GM12878 (cell line): Measurements from ENCODE around the gene EYA2. TPM values are rescaled to one million over a fixed set of nuclear protein-coding genes. Genes with fewer than 3 reads are reported as not detected.
A peak's percentile ranks its signal among the peaks of the same experiment; 100 is the strongest.

Experiments used
- ATAC-seq: fragments of 200-7000 bp; cut with Tn5 transposase; 3 replicates; pipeline ENCODE4 v1.9.1; 2020; ENCODE audit warnings: mild to moderate bottlenecking, moderate library complexity
- BruUV-seq: library from RNA; stranded (reverse); fragments of 400-500 nt; replicated peaks from 2 replicates; lab custom pipeline; 2021; lab: Mats Ljungman, UMichigan
- CTCF ChIA-PET: fragments of 300-600 bp; sonication (Branson Sonifier 250); formaldehyde crosslinking; extraction: SDS; loops from one replicate; lab custom pipeline; 2021; ENCODE audit warnings: inconsistent platforms; lab: Yijun Ruan, JAX
- POLR2A ChIA-PET: fragments of 350-600 bp; formaldehyde crosslinking; extraction: SDS; loops from one replicate; lab custom pipeline; 2021; ENCODE audit warnings: inconsistent platforms; lab: Charles Lee
- RAD21 ChIA-PET: fragments of 300-600 bp; sonication (Branson Sonifier 250); formaldehyde crosslinking; loops from one replicate; lab custom pipeline; 2023; ENCODE audit warnings: antibody characterized with exemption; ENCODE audit not compliant: unreplicated experiment; lab: Charles Lee
- SMC1A ChIA-PET: fragments of 300-600 bp; sonication (Branson Sonifier 250); formaldehyde crosslinking; loops from one replicate; lab custom pipeline; 2023; ENCODE audit not compliant: unreplicated experiment, uncharacterized antibody; lab: Charles Lee
- DNase-seq: peaks from one replicate; pipeline ENCODE4 v3.0.0-alpha.2; 2011; ENCODE audit warnings: low read depth, low spot score
- FAIRE-seq: peaks from 3 replicates; lab custom pipeline; 2011; peaks lifted over from hg19 to GRCh38; lab: Jason Lieb, UNC
- H2AFZ ChIP-seq: 2 replicates; pipeline ENCODE4 v1.6.0; 2011; ENCODE audit warnings: low read depth, low read length, control low read depth; ENCODE audit not compliant: control insufficient read depth
- H3K27ac ChIP-seq: 2 replicates; pipeline ENCODE4 v1.5.1; 2011; ENCODE audit warnings: control low read depth; ENCODE audit not compliant: control insufficient read depth, insufficient read depth
- H3K27me3 ChIP-seq, 2 experiments: replicated peaks in 1 of 2; 2 replicates each; pipeline versions ENCODE4 v1.6.0 to v1.6.1; 2011; ENCODE audit warnings: low read length in 1 of 2; ENCODE audit not compliant: control insufficient read depth in 2 of 2, insufficient read depth in 2 of 2
- H3K36me3 ChIP-seq, 2 experiments: 2 replicates each; pipeline ENCODE4 v1.5.1; 2011; ENCODE audit warnings: low read length in 1 of 2; ENCODE audit not compliant: control insufficient read depth in 2 of 2, insufficient read depth in 2 of 2
- H3K4me1 ChIP-seq: 2 replicates; pipeline ENCODE4 v1.6.1; 2011; ENCODE audit warnings: mild to moderate bottlenecking, low read length, moderate library complexity, mixed read lengths; ENCODE audit not compliant: control insufficient read depth, insufficient read depth
- H3K4me2 ChIP-seq: 2 replicates; pipeline ENCODE4 v1.6.0; 2011; ENCODE audit warnings: control low read depth; ENCODE audit not compliant: control insufficient read depth, insufficient read depth
- H3K4me3 ChIP-seq: fragments of 200-600 bp; sonication (generic); 2 replicates; pipeline ENCODE4 v1.5.1; 2016
- H3K79me2 ChIP-seq: 2 replicates; pipeline ENCODE4 v1.6.0; 2011; ENCODE audit warnings: low read length; ENCODE audit not compliant: control insufficient read depth, insufficient read depth
- H3K9ac ChIP-seq: 2 replicates; pipeline ENCODE4 v1.8.0; 2011; ENCODE audit warnings: low read length, control low read depth, mixed read lengths; ENCODE audit not compliant: control insufficient read depth, insufficient read depth
- H3K9me3 ChIP-seq: replicated peaks from 3 replicates; pipeline ENCODE4 v1.5.1; 2011; ENCODE audit warnings: mild to moderate bottlenecking, low read length; ENCODE audit not compliant: control insufficient read depth, insufficient read depth
- H4K20me1 ChIP-seq: 2 replicates; pipeline ENCODE4 v1.6.0; 2011; ENCODE audit not compliant: control insufficient read depth, insufficient read depth
- ETV6 ChIP-seq, 2 experiments: fragments of 450-650 bp in 1 of 2; IDR thresholded peaks in 1 of 2; conservative IDR thresholded peaks in 1 of 2; 2 replicates each; pipeline ENCODE4 v1.6.1; 2014; ENCODE audit warnings: antibody characterized with exemption in 1 of 2, borderline replicate concordance in 1 of 2, low read depth in 1 of 2, mild to moderate bottlenecking in 1 of 2, moderate library complexity in 1 of 2
- MEF2B ChIP-seq: fragments of 450-650 bp; IDR thresholded peaks from 2 replicates; pipeline ENCODE4 v1.6.1; 2018; ENCODE audit warnings: mild to moderate bottlenecking, moderate library complexity; ENCODE audit not compliant: partially characterized antibody, poor library complexity, severe bottlenecking
- MYB ChIP-seq: fragments of 150-350 bp; IDR thresholded peaks from 2 replicates; pipeline ENCODE4 v1.6.1; 2014; ENCODE audit warnings: mild to moderate bottlenecking, low read depth, low read length, borderline replicate concordance
- NFXL1 ChIP-seq: fragments of 450-650 bp; IDR thresholded peaks from 2 replicates; pipeline ENCODE4 v1.6.1; 2017; ENCODE audit warnings: antibody characterized with exemption, mild to moderate bottlenecking, borderline replicate concordance
- SPI1 ChIP-seq: IDR thresholded peaks from 2 replicates; pipeline ENCODE4 v1.6.1; 2011; ENCODE audit warnings: low read depth, mild to moderate bottlenecking, low read length, moderate library complexity, borderline replicate concordance; ENCODE audit not compliant: insufficient read depth
- ZZZ3 ChIP-seq: IDR thresholded peaks from 2 replicates; pipeline ENCODE4 v1.6.1; 2011; ENCODE audit warnings: low read depth; ENCODE audit not compliant: control insufficient read depth, insufficient read length
- WGBS: methylation state at CpG from one replicate; pipeline ENCODE4 v1.1.6; 2016; ENCODE audit warnings: low lambda C conversion rate; ENCODE audit not compliant: insufficient replicate concordance, insufficient coverage; ENCODE audit errors: missing lambda C conversion rate; 5-methylcytosine and 5-hydroxymethylcytosine counted together
- in situ Hi-C: fragments of 300-500 bp; cut with MboI; formaldehyde crosslinking; loops from 9 replicates; pipeline ENCODE4 v1.14.3; 2018; ENCODE audit warnings: mixed read lengths
- intact Hi-C: fragments of 100-400 bp; cut with micrococcal nuclease; formaldehyde crosslinking; loops from one replicate; pipeline ENCODE4 v1.14.2; 2022; ENCODE audit not compliant: unreplicated experiment
- polyA plus RNA-seq, 11 experiments: library from polyadenylated mRNA; depleted of rRNA in 4 of 11; unstranded in 6 of 11; stranded (reverse) in 5 of 11; fragments of >200 nt; fragmentation: Nextera tagmentation in 4 of 11; fragmentation: Illumina TruSeq in 1 of 11; extraction: Ambion mirVana in 4 of 11; extraction: Trizol in 1 of 11; gene quantifications; 1 replicate in 1 of 11; 2 replicates in 10 of 11; pipeline versions ENCODE4 v1.2.1 to v1.2.3, GENCODE V29; 2011 to 2016; ENCODE audit warnings: inconsistent platforms in 2 of 11, missing spikeins in 2 of 11, low read depth in 1 of 11
- total RNA-seq, 4 experiments: library from RNA; depleted of rRNA in 3 of 4; stranded (reverse); fragments of >200 nt in 3 of 4; fragmentation: Illumina TruSeq in 1 of 4; extraction: Trizol in 1 of 4; gene quantifications; 2 replicates each; pipeline versions ENCODE4 v1.2.1 to v1.2.3, GENCODE V29; 2013 to 2021
- TF ChIP-seq, protein P1 (sequence below): IDR thresholded peaks from 2 replicates; pipeline ENCODE4 v1.6.1; 2011; ENCODE audit warnings: borderline replicate concordance, low read depth, mild to moderate bottlenecking, moderate library complexity, mixed read lengths, low read length; ENCODE audit not compliant: insufficient read depth; ENCODE audit errors: extremely low read length

The EYA2 gene
- total and polyA plus RNA-seq, 10 of the 15 experiments (the other 5 are each of a cell fraction or from before 2014, with no cell fraction given), result 0.20 TPM; not detected in 9

DNA sequence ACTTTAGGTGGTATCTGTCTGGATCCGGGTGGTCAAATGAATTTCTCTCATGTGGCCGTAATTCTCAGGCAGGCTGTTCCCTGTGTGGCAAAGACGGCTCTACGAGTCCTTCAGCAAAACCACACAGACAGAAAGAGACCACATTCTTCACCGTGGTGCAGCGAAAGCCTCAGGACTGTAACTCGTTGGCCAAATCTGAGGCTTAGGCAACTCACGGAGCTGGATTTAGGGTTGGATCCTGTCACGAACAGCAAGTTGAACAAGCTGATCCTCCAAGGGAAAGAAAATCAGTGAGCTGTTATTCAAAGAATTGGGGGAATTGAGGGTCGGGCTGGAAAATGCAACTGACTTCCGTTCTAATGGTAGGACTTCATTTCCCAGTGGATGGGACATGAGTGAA lies 294.4 kb downstream of the EYA2 start:
- no peak for ATAC-seq
- ChIA-PET CTCF (interaction anchor here (1.2 to 2.7 kb wide), 2 partner anchors 10 to 195 kb away, joined by 5 to 8 read pairs; no protein-coding TSS in a partner anchor), RAD21 (no interaction called here), POLR2A (no interaction called here), SMC1A (interaction anchor here (1.1 kb wide), 1 partner anchor 9 kb away, joined by 3 read pairs; no protein-coding TSS in a partner anchor)
- H3K4me3 ChIP-seq, result no peak overlapping the region
- H3K9ac ChIP-seq, result no peak overlapping the region
- BruUV-seq, result no TSS peak
- H4K20me1 ChIP-seq, result no peaks in the 10 kb centered on the region
- whole genome bisulfite sequencing, result 70% methylated on average over 11 of the region's 11 CpGs
- H3K9me3 ChIP-seq, result no peaks in the 10 kb centered on the region
- in situ Hi-C loops (no loop called here), intact Hi-C loops (no loop called here)
- H3K27ac ChIP-seq, result no peak overlapping the region
- H3K36me3 ChIP-seq, result no peaks in the 10 kb centered on the region
- FAIRE-seq, result no peak
- DNase-seq, result no peak
- H3K4me2 ChIP-seq, result no peak overlapping the region
- TF ChIP-seq, protein P1, sequence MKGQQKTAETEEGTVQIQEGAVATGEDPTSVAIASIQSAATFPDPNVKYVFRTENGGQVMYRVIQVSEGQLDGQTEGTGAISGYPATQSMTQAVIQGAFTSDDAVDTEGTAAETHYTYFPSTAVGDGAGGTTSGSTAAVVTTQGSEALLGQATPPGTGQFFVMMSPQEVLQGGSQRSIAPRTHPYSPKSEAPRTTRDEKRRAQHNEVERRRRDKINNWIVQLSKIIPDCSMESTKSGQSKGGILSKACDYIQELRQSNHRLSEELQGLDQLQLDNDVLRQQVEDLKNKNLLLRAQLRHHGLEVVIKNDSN, result no peak
- TF ChIP-seq ETV6 (conservative IDR thresholded peaks at IDR 0.05 in 1 of 2, IDR thresholded peaks at IDR 0.05 in 1 of 2; ENCODE audit: borderline replicate concordance in 1 of 2, low read depth in 1 of 2), result 0 out of 4 replicates have a peak, but pooled peaks of 1 of the 2 experiments have one; percentile 55
- H3K27me3 ChIP-seq, result peaks cover 0 to 1% of the 10 kb centered on the region in 2 experiments; a peak in 1 of 4 replicates
- H3K79me2 ChIP-seq, result no peaks in the 10 kb centered on the region
- H3K4me1 ChIP-seq, result no peaks in the 10 kb centered on the region
- no peak overlapping the region for H2AFZ ChIP-seq

DNA sequence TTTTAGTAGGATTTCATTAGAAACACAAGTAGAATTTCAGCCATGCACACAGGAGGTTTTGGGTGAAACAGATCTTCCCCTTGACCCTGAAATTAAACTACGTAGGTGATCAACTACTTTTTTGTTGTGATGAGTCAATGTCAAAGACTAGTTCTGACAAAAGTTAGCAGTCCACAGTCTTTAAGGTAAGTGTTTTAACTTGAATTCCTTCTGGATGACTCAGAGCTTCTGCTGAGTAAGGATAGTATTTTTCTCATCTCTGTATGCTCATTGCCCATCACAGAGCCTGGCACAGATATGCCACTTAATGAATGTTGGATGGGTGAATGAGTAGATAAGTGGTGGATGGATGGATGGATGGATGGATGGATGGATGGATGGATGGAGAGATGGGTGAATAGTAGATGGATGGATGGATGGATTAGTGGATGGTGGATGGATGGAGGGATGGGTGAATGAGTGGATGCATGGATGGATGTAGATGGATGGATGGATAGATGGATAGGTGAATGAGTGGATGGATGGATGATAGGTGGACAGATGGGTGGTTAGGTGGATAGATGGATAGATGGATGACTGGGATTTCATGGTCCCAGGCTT lies 296.5 kb downstream of the EYA2 start:
- Histone ChIP-seq H3K79me2 (no peaks in the 10 kb centered on the region), H3K27ac (no peak overlapping the region), H3K4me3 (no peak overlapping the region), H3K9me3 (no peaks in the 10 kb centered on the region), H3K4me2 (no peak overlapping the region), H4K20me1 (no peaks in the 10 kb centered on the region), H3K36me3 (no peaks in the 10 kb centered on the region), H2AFZ (no peak overlapping the region), H3K27me3 (peaks cover 0 to 1% of the 10 kb centered on the region in 2 experiments; a peak in 1 of 4 replicates), H3K4me1 (no peaks in the 10 kb centered on the region), H3K9ac (no peak overlapping the region)
- TF ChIP-seq SPI1 (no peak), ETV6 (conservative IDR thresholded peaks at IDR 0.05 in 1 of 2, IDR thresholded peaks at IDR 0.05 in 1 of 2; ENCODE audit: borderline replicate concordance in 1 of 2, low read depth in 1 of 2) (peak in 1 of 2 experiments; percentile 91; a peak in 2 of 4 replicates), MEF2B (no peak), MYB (no peak), NFXL1 (0 out of 2 replicates have a peak, but pooled peaks have one; percentile 59), ZZZ3 (no peak)
- ChIA-PET POLR2A (no interaction called here), SMC1A (interaction anchor here (1.0 kb wide), 1 partner anchor 193 kb away, joined by 3 read pairs; no protein-coding TSS in a partner anchor), RAD21 (no interaction called here), CTCF (interaction anchor here (2.7 kb wide), 1 partner anchor 193 kb away, joined by 8 read pairs; no protein-coding TSS in a partner anchor)
- no peak for DNase-seq
- in situ Hi-C loops, result no loop called here
- no TSS peak for BruUV-seq
- 46% methylated on average over 1 of the region's 1 CpG for whole genome bisulfite sequencing
- FAIRE-seq, result no peak
- no peak for ATAC-seq
- intact Hi-C loops, result loop anchor here (10.0 kb wide), 1 partner anchor 436 kb away; no protein-coding TSS in a partner anchor
